ENCODE measurements around the gene GLIS2. TPM values are rescaled to one million over a fixed set of nuclear protein-coding genes. Genes with fewer than 3 reads are reported as not detected.

Gene GLIS2
- total and polyA plus RNA-seq, 10 of the 15 experiments (the other 5 are each of a cell fraction or from before 2014, with no cell fraction given), result 0.03 to 0.64 (median 0.18) TPM; not detected in 4

GRCh38 chr16:4322121-4323052 lies 6.5 kb downstream of the GLIS2 start (continued):
- TF ChIP-seq ZNF592 (IDR thresholded peaks at IDR 0.05), result no peak
- TF ChIP-seq POLR2AphosphoS5 (IDR thresholded peaks at IDR 0.05; ENCODE audit: low read length), result no peak
- no peak for TF ChIP-seq PRDM15 (CRISPR knock-in tag; IDR thresholded peaks at IDR 0.05)
- no peak for TF ChIP-seq MLLT1 (IDR thresholded peaks at IDR 0.05)
